Measurements from ENCODE around the gene MARCHF9.

- no peak for TF ChIP-seq CTCF (IDR thresholded peaks at IDR 0.05)
- no peak for TF ChIP-seq RXRA (IDR thresholded peaks at IDR 0.05; ENCODE audit: borderline replicate concordance, low read depth)
- TF ChIP-seq ZBTB33 (IDR thresholded peaks at IDR 0.05; ENCODE audit: borderline replicate concordance, low read depth), result no peak
- no peak for TF ChIP-seq GATA2 (CRISPR knock-in tag; IDR thresholded peaks at IDR 0.05)
- no peak for TF ChIP-seq TAF1 (IDR thresholded peaks at IDR 0.05; ENCODE audit: borderline replicate concordance, low read depth, low read length)
- no peak for TF ChIP-seq USF2 (IDR thresholded peaks at IDR 0.05; ENCODE audit: borderline replicate concordance, low read depth, low read length)
- TF ChIP-seq NFIC (IDR thresholded peaks at IDR 0.05; ENCODE audit: borderline replicate concordance), result no peak
- TF ChIP-seq EP300 (IDR thresholded peaks at IDR 0.05; ENCODE audit: borderline replicate concordance in 1 of 2, low read depth in 1 of 2, low read length in 1 of 2), result no peak
- no peak for TF ChIP-seq EZH2phosphoT487 (IDR thresholded peaks at IDR 0.05; ENCODE audit: borderline replicate concordance, low read depth)
- TF ChIP-seq RAD21 (IDR thresholded peaks at IDR 0.05; ENCODE audit: low read length), result no peak
- TF ChIP-seq USF1 (IDR thresholded peaks at IDR 0.05; ENCODE audit: borderline replicate concordance, low read depth), result no peak
These were observed 36.9 kb upstream of the MARCHF9 start for GRCh38 chr12:57717846-57718640.

All from SK-N-SH (cell line).